GM12801 (cell line): ENCODE results near the gene STK25.

ENCODE experiments used
- TF ChIP-seq, protein P1 (sequence below): IDR thresholded peaks from one replicate; pipeline ENCODE4 v1.5.1; 2011; ENCODE audit warnings: control low read depth; ENCODE audit not compliant: insufficient read length; ENCODE audit errors: extremely low read depth

STK25 gene

DNA sequence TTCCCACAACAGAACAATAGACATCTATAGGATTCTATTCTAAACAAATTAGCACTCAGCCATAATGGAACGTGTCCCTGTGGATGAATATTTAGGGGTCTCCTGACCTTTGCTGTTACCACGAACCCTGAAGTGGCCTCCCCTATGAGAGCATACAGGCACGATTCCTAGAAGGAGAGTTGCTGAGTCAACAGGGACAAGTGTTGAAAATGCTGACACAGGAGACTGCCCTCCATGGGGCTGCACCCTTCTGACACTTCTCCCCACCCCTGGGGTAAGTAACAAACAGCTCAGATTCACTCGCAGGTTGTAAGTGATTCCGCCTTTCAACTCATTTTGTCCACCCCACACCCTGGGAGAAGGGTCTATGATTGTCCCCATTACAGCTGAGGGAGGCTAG lies 14.1 kb upstream of the STK25 start:
- TF ChIP-seq, protein P1, sequence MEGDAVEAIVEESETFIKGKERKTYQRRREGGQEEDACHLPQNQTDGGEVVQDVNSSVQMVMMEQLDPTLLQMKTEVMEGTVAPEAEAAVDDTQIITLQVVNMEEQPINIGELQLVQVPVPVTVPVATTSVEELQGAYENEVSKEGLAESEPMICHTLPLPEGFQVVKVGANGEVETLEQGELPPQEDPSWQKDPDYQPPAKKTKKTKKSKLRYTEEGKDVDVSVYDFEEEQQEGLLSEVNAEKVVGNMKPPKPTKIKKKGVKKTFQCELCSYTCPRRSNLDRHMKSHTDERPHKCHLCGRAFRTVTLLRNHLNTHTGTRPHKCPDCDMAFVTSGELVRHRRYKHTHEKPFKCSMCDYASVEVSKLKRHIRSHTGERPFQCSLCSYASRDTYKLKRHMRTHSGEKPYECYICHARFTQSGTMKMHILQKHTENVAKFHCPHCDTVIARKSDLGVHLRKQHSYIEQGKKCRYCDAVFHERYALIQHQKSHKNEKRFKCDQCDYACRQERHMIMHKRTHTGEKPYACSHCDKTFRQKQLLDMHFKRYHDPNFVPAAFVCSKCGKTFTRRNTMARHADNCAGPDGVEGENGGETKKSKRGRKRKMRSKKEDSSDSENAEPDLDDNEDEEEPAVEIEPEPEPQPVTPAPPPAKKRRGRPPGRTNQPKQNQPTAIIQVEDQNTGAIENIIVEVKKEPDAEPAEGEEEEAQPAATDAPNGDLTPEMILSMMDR: no peak

DNA sequence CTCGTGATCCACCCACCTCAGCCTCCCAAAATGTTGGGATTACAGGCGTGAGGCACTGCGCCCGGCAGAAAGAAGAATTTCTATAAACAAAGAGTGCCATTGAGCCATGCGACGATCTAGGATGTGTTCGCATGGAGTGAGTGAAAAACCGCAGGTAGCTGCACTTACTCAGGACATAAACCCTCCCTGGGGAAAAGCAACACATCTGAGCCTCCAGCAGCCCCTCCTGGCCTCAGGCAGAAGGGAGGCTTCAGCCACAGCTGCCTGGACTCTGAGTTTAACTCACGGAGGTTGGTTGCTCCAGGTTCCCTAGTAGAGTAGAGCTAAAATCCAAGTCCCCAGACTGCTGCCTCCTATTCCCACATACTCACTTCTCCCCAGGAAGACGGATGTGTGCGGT lies 11.3 kb upstream of the STK25 start:
- TF ChIP-seq, protein P1: no peak

DNA sequence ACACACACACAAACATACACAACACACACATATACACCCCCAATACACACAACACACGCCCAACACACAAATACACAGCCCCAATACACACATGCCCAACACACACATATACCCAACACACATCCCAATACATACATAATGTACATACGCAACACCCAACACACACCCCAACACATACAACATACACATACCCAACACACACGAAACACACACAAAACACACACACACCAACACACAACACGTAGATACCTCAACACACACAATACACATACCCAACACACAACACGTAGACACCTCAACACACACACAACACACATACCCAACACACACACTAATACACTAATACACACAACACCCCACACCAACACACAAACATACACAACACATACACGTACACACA lies 8.9 kb upstream of the STK25 start:
- TF ChIP-seq, protein P1: no peak

DNA sequence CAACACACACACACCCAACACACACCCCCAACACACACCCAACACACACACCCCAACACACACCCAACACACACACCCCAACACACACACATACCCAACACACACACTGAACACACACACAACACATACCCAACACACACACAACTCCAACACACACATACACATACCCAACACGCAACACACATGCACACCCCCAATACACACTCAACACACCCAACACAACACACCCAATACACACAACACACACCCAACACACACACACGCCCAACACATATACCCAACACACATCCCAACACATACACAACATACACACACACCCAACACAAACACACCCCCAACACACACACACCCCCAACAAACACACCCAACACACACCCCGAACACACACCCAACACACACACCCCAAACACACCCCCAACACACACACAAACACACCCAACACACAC lies 8.2 kb upstream of the STK25 start:
- TF ChIP-seq, protein P1: no peak

DNA sequence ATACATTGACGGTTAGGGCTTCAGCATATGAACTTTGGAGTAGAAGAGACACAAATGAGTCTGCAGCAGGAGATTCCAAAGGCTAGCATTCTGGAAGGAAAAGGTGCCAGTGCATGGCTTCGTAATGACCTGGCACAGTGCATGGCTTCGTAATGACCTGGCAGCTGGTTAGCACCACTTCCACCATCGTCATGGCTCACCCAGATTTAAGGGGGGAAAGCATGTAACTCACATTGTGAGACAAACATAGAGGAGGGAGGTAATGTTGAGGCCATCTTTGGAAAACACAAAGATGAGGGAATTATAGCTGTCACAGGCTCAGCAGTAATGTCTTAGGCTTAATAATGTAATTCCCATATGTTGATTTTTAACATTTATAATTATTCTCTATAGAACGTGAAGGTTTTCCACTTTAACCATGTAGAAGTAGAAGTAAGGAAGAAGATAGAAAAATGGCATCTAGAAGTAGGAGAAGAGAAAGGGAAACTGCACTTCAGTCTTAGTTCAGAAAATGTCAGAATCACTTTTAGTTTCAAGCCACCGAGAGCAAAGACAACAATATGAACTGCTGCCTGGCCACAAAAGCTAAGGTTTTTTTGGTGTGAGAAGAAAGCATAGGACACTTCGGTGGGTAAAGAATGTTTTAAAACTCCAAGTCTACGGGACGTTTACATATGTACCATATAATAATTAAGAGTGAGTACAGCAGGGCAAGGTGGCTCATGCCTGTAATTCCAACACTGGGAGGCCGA lies 6.8 kb upstream of the STK25 start:
- TF ChIP-seq, protein P1: no peak

DNA sequence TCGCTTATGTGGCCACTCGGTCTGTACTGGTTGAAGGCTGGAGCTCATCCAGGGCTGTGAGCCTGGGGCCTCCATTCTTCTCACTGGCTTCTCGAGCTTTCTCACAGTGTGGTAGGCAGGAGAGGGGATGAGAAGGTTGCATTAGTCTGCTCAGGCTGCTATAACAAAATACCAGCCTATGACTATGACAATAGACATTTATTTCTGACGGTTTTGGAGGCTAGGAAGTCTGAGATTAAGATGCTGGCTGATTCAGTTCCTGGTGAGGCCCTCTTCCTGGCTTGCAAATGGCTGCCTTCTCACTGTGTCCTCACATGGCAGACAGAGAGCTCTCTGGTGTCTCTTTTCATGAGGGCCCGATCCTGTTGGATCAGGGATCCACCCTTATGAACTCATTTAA lies 6.2 kb upstream of the STK25 start:
- TF ChIP-seq, protein P1: no peak

DNA sequence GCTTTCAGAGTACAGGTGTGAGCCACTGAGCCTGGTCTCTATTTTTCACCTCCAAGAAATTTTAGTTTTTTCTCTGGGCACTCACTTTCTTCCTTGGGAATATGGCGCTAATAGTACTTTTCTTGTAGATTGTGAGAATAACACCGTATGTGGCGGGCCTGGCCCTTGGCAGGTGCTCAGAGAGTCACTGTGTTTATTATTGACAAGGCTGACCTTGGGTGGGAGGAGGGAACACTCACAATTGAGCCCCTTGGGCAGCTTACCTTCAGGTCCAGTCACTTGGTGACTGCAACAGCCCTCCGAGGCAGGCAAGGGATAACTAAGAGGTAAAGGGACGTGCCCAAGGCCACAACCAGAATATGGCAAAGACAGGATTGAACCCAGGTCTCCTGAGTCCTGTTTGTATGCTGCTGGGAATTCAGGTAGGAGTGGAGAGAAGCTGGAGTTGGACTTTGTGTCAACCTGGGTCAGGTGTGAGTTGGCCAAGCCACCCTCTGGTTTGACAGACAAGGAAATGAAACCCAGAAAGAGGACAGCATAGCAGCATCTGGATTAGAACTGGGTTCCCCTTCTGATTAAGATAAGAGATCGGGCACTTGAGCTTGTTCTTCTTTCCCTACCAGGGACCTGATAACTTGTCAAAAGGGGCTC lies 2.8 kb upstream of the STK25 start:
- TF ChIP-seq, protein P1: no peak
